ENCODE results near the gene BATF2.

GRCh38 chr11:64974124-64974523 is 22.6 kb downstream of the BATF2 start:
- TF ChIP-seq POLR2A (IDR thresholded peaks at IDR 0.05; ENCODE audit: low read length) (no peak), GATA1 (IDR thresholded peaks at IDR 0.05; ENCODE audit: low read depth, low read length) (no peak)

All from erythroblast (primary cell).